ENCODE measurements around the gene PDE4D.
"Not testable (repeated sequence)": the region's sequence is repeated elsewhere in the genome, so short reads cannot be mapped to it uniquely, and the experiment has no call there.

Gene PDE4D

GRCh38 chr5:58967597-58968281 lies 925.8 kb downstream of the PDE4D start:
- H3K4me3 ChIP-seq (ENCODE audit: insufficient read length, low read depth): no peak overlapping the region
- TF ChIP-seq SUZ12 (IDR thresholded peaks at IDR 0.05; ENCODE audit: extremely low read depth, insufficient read depth, insufficient read length) (no peak), ZNF274 (IDR thresholded peaks at IDR 0.05; ENCODE audit: low read depth, low read length) (no peak), YY1 (IDR thresholded peaks at IDR 0.05; ENCODE audit: insufficient read depth, insufficient read length) (no peak)
- peaks cover under 1% of the 10 kb centered on the region for H3K36me3 ChIP-seq (ENCODE audit: insufficient read depth, insufficient read length, low read length)
- H3K9me3 ChIP-seq (ENCODE audit: insufficient read depth, low read length): no peaks in the 10 kb centered on the region
- H3K27me3 ChIP-seq (ENCODE audit: insufficient read depth, insufficient read length): no peaks in the 10 kb centered on the region
- H3K9ac ChIP-seq (ENCODE audit: insufficient read length, low read depth): no peak overlapping the region
- no peak for DNase-seq (ENCODE audit: low read depth, low spot score)
- no peaks in the 10 kb centered on the region for H3K4me1 ChIP-seq (ENCODE audit: insufficient read depth, insufficient read length)

GRCh38 chr5:58965677-58966414 lies 927.7 kb downstream of the PDE4D start:
- Histone ChIP-seq H3K4me1 (ENCODE audit: insufficient read depth, insufficient read length) (no peaks in the 10 kb centered on the region), H3K36me3 (ENCODE audit: insufficient read depth, insufficient read length, low read length) (no peaks in the 10 kb centered on the region), H3K9me3 (ENCODE audit: insufficient read depth, low read length) (no peaks in the 10 kb centered on the region), H3K4me3 (ENCODE audit: insufficient read length, low read depth) (no peak overlapping the region), H3K9ac (ENCODE audit: insufficient read length, low read depth) (no peak overlapping the region), H3K27me3 (ENCODE audit: insufficient read depth, insufficient read length) (no peaks in the 10 kb centered on the region)
- DNase-seq (ENCODE audit: low read depth, low spot score): no peak
- TF ChIP-seq YY1 (IDR thresholded peaks at IDR 0.05; ENCODE audit: insufficient read depth, insufficient read length) (no peak), ZNF274 (IDR thresholded peaks at IDR 0.05; ENCODE audit: low read depth, low read length) (no peak), SUZ12 (IDR thresholded peaks at IDR 0.05; ENCODE audit: extremely low read depth, insufficient read depth, insufficient read length) (no peak)

GRCh38 chr5:58963821-58964220 lies 929.7 kb downstream of the PDE4D start:
- no peaks in the 10 kb centered on the region for H3K27me3 ChIP-seq (ENCODE audit: insufficient read depth, insufficient read length)
- no peaks in the 10 kb centered on the region for H3K4me1 ChIP-seq (ENCODE audit: insufficient read depth, insufficient read length)
- DNase-seq (ENCODE audit: low read depth, low spot score): no peak
- H3K4me3 ChIP-seq (ENCODE audit: insufficient read length, low read depth): no peak overlapping the region
- no peaks in the 10 kb centered on the region for H3K9me3 ChIP-seq (ENCODE audit: insufficient read depth, low read length)
- no peak overlapping the region for H3K9ac ChIP-seq (ENCODE audit: insufficient read length, low read depth)
- TF ChIP-seq YY1 (IDR thresholded peaks at IDR 0.05; ENCODE audit: insufficient read depth, insufficient read length) (no peak), ZNF274 (IDR thresholded peaks at IDR 0.05; ENCODE audit: low read depth, low read length) (no peak), SUZ12 (IDR thresholded peaks at IDR 0.05; ENCODE audit: extremely low read depth, insufficient read depth, insufficient read length) (no peak)
- no peaks in the 10 kb centered on the region for H3K36me3 ChIP-seq (ENCODE audit: insufficient read depth, insufficient read length, low read length)

- Histone ChIP-seq H3K4me1 (ENCODE audit: insufficient read depth, insufficient read length) (no peaks in the 10 kb centered on the region), H3K4me3 (ENCODE audit: insufficient read length, low read depth) (no peak overlapping the region), H3K27me3 (ENCODE audit: insufficient read depth, insufficient read length) (no peaks in the 10 kb centered on the region), H3K9ac (ENCODE audit: insufficient read length, low read depth) (no peak overlapping the region), H3K9me3 (ENCODE audit: insufficient read depth, low read length) (no peaks in the 10 kb centered on the region), H3K36me3 (ENCODE audit: insufficient read depth, insufficient read length, low read length) (no peaks in the 10 kb centered on the region)
- TF ChIP-seq SUZ12 (IDR thresholded peaks at IDR 0.05; ENCODE audit: extremely low read depth, insufficient read depth, insufficient read length) (no peak), YY1 (IDR thresholded peaks at IDR 0.05; ENCODE audit: insufficient read depth, insufficient read length) (no peak), ZNF274 (IDR thresholded peaks at IDR 0.05; ENCODE audit: low read depth, low read length) (no peak)
- DNase-seq (ENCODE audit: low read depth, low spot score): no peak
These were observed 930.2 kb downstream of the PDE4D start for GRCh38 chr5:58963361-58963760.

GRCh38 chr5:58961631-58962280 lies 931.8 kb downstream of the PDE4D start:
- TF ChIP-seq SUZ12 (IDR thresholded peaks at IDR 0.05; ENCODE audit: extremely low read depth, insufficient read depth, insufficient read length): no peak
- Histone ChIP-seq H3K9ac (ENCODE audit: insufficient read length, low read depth) (no peak overlapping the region), H3K9me3 (ENCODE audit: insufficient read depth, low read length) (no peaks in the 10 kb centered on the region), H3K4me3 (ENCODE audit: insufficient read length, low read depth) (no peak overlapping the region), H3K4me1 (ENCODE audit: insufficient read depth, insufficient read length) (no peaks in the 10 kb centered on the region), H3K36me3 (ENCODE audit: insufficient read depth, insufficient read length, low read length) (no peaks in the 10 kb centered on the region), H3K27me3 (ENCODE audit: insufficient read depth, insufficient read length) (no peaks in the 10 kb centered on the region)
- no peak for DNase-seq (ENCODE audit: low read depth, low spot score)

- H3K27me3 ChIP-seq (ENCODE audit: insufficient read depth, insufficient read length): no peaks in the 10 kb centered on the region
- no peak overlapping the region for H3K4me3 ChIP-seq (ENCODE audit: insufficient read length, low read depth)
- H3K9me3 ChIP-seq (ENCODE audit: insufficient read depth, low read length): no peaks in the 10 kb centered on the region
- DNase-seq (ENCODE audit: low read depth, low spot score): no peak
- H3K36me3 ChIP-seq (ENCODE audit: insufficient read depth, insufficient read length, low read length): no peaks in the 10 kb centered on the region
- no peak overlapping the region for H3K9ac ChIP-seq (ENCODE audit: insufficient read length, low read depth)
- H3K4me1 ChIP-seq (ENCODE audit: insufficient read depth, insufficient read length): no peaks in the 10 kb centered on the region
- TF ChIP-seq ZNF274 (IDR thresholded peaks at IDR 0.05; ENCODE audit: low read depth, low read length) (no peak), YY1 (IDR thresholded peaks at IDR 0.05; ENCODE audit: insufficient read depth, insufficient read length) (no peak), SUZ12 (IDR thresholded peaks at IDR 0.05; ENCODE audit: extremely low read depth, insufficient read depth, insufficient read length) (no peak)
These were observed 934.8 kb downstream of the PDE4D start for GRCh38 chr5:58958701-58959100.

GRCh38 chr5:58953218-58953617 lies 940.3 kb downstream of the PDE4D start:
- not testable (repeated sequence) for H3K9me3 ChIP-seq (ENCODE audit: insufficient read depth, low read length); H3K4me3 ChIP-seq (ENCODE audit: insufficient read length, low read depth); H3K27me3 ChIP-seq (ENCODE audit: insufficient read depth, insufficient read length); H3K4me1 ChIP-seq (ENCODE audit: insufficient read depth, insufficient read length); DNase-seq (ENCODE audit: low read depth, low spot score); H3K36me3 ChIP-seq (ENCODE audit: insufficient read depth, insufficient read length, low read length); H3K9ac ChIP-seq (ENCODE audit: insufficient read length, low read depth)

Data from NT2/D1 (cell line).